Activated B cell treated with CpG ODN at 0.5 μM for 24 hours (primary cell): ENCODE measurements around the gene MED29. TPM values are rescaled to one million over a fixed set of nuclear protein-coding genes. Genes with fewer than 3 reads are reported as not detected.

Experiments
- ATAC-seq: fragments of 200-7000 bp; cut with Tn5 transposase; one replicate; pipeline ENCODE4 v1.10.0; 2021; ENCODE audit warnings: low read depth, mild to moderate bottlenecking, moderate library complexity
- CTCF ChIA-PET: fragments of 350-600 bp; sonication (Branson Sonifier 250); formaldehyde crosslinking; loops from one replicate; lab custom pipeline; 2021; ENCODE audit warnings: antibody characterized with exemption; lab: Charles Lee
- POLR2A ChIA-PET: fragments of 350-600 bp; sonication (Branson Sonifier 250); formaldehyde crosslinking; loops from one replicate; lab custom pipeline; 2021; ENCODE audit warnings: antibody characterized with exemption; lab: Charles Lee
- DNase-seq: peaks from one replicate; pipeline ENCODE4 v3.0.0; 2022
- H3K27ac Mint-ChIP-seq: one replicate; pipeline ENCODE4 v1.8.0; 2020; ENCODE audit warnings: mixed read lengths
- H3K27me3 Mint-ChIP-seq: one replicate; pipeline ENCODE4 v1.8.0; 2021; ENCODE audit warnings: mixed read lengths
- H3K36me3 Mint-ChIP-seq: one replicate; pipeline ENCODE4 v1.8.0; 2021; ENCODE audit warnings: low read depth, mixed read lengths
- H3K4me1 Mint-ChIP-seq: one replicate; pipeline ENCODE4 v1.8.0; 2021; ENCODE audit warnings: mixed read lengths
- H3K4me3 Mint-ChIP-seq: one replicate; pipeline ENCODE4 v1.8.0; 2020; ENCODE audit warnings: mild to moderate bottlenecking, mixed read lengths
- H3K9me3 Mint-ChIP-seq: one replicate; pipeline ENCODE4 v1.8.0; 2020; ENCODE audit warnings: mixed read lengths
- CTCF ChIP-seq: fragments of 200-600 bp; IDR thresholded peaks from one replicate; pipeline ENCODE4 v1.8.0; 2022; ENCODE audit warnings: antibody characterized with exemption, mild to moderate bottlenecking
- intact Hi-C: fragments of 100-400 bp; cut with micrococcal nuclease; formaldehyde crosslinking; loops from one replicate; pipeline ENCODE4 v1.15.1; 2024
- total RNA-seq: library from RNA; stranded (reverse); gene quantifications from 2 replicates; pipeline ENCODE4 v1.2.3, GENCODE V29; 2022

MED29 gene
- total RNA-seq, 1 donor from 2014 or later: 39.0 TPM

DNA sequence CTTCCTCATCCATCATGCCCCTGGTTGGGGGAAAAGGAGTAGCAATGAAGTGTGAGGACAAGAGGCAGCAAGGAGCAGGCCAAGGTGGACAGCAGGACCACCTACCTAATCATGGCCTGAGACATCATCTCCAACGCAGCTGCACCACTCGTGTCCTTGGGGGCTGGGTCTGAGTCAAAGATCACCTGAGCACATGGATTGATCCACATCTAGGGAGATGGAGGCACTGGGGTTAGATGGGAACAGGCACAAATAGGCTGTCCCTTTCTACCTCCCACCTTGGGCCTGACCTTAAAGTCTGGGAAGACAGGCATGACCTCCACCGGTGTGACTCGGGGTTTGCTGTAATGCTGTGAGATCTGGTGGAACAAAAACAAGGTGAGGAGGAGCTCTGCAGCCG, 2.5 kb upstream of the MED29 start:
- intact Hi-C loops: no loop called here
- H3K36me3 Mint-ChIP-seq: peaks cover 81% of the 10 kb centered on the region
- no peaks in the 10 kb centered on the region for H3K9me3 Mint-ChIP-seq
- ChIA-PET POLR2A (interaction anchor here (0.6 to 1.1 kb wide), 2 partner anchors 47 to 142 kb away, joined by 3 to 4 read pairs; partner anchors contain the start of gene SAMD4B), CTCF (no interaction called here)
- H3K4me1 Mint-ChIP-seq: peaks cover 38% of the 10 kb centered on the region
- no peak overlapping the region for H3K4me3 Mint-ChIP-seq
- DNase-seq (no peak), ATAC-seq (no peak)
- H3K27me3 Mint-ChIP-seq: no peaks in the 10 kb centered on the region
- no peak for TF ChIP-seq CTCF
- H3K27ac Mint-ChIP-seq: peak overlapping the region; percentile 33

DNA sequence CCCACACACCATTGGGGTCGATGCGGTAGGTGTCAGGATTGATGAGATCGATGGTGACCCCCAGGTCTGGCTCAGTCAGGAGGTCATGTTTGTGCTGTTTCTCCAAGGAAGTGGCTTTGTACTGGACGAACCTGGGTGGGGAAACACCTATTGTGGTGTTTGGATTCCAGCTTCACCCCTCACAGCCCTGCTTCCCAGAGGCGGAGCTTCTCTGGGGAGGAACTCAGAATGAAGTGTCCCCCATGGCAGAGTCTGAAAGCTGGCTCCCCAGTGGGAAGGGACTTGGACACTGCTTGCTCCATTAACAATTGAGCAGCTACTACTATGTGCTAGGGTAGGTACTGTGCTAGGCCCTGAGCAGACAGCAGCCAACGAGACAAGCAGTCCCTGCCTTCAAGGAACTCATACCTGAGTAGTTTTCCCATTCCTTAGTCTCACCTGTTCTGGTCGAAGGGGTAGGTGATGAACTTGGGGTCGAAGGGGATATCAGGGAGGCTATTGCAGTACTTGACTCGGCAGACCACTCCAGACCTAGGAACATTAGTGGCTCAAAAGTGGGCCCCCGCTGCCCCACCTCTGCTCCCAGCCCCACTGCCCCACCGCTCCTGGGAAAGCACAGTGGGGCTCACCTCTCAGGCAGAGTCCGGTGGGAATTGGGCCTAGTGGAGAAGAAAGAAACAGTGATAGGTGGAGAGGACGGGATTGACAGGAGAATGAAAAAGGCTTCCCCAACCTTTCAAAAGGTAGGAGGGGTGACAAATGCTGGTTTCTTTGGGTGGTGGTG, 1.4 kb upstream of the MED29 start:
- peaks cover 80% of the 10 kb centered on the region for H3K36me3 Mint-ChIP-seq

GRCh38 chr19:39390451-39390750, 777 bp upstream of the MED29 start:
- peak overlapping the region; percentile 98 for H3K27ac Mint-ChIP-seq
- ChIA-PET POLR2A (interaction anchor here (0.9 to 4.0 kb wide), 14 partner anchors 8 to 443 kb away, joined by 3 to 74 read pairs (median 11); partner anchors contain the start of genes GMFG, PLEKHG2, RPS16 and SAMD4B), CTCF (interaction anchor here (1.0 to 2.2 kb wide), 5 partner anchors 21 to 268 kb away, joined by 5 to 21 read pairs (median 6); partner anchors contain the start of genes PLEKHG2, RPS16 and SAMD4B)
- H3K4me1 Mint-ChIP-seq: peaks cover 42% of the 10 kb centered on the region
- peak overlapping the region; percentile 91 for H3K4me3 Mint-ChIP-seq
- intact Hi-C loops: loop anchor here (2.0 kb wide), 2 partner anchors 40 to 266 kb away; partner anchors contain the start of gene PAK4
- DNase-seq (no peak), ATAC-seq (no peak)
- no peak for TF ChIP-seq CTCF
- no peaks in the 10 kb centered on the region for H3K9me3 Mint-ChIP-seq
- H3K36me3 Mint-ChIP-seq: peaks cover 80% of the 10 kb centered on the region
- no peaks in the 10 kb centered on the region for H3K27me3 Mint-ChIP-seq

More for the DNA sequence above, 1.4 kb upstream of the MED29 start:
- intact Hi-C loops: loop anchor here (2.0 kb wide), 2 partner anchors 39 to 265 kb away; partner anchors contain the start of gene PAK4
- Mint-ChIP-seq H3K4me1 (peaks cover 40% of the 10 kb centered on the region), H3K9me3 (no peaks in the 10 kb centered on the region), H3K27me3 (no peaks in the 10 kb centered on the region), H3K27ac (peak overlapping the region; percentile 98), H3K4me3 (peak overlapping the region; percentile 91)
- no peak for TF ChIP-seq CTCF
- ChIA-PET CTCF (interaction anchor here (1.1 kb wide), 1 partner anchor 267 kb away, joined by 3 read pairs; no protein-coding TSS in a partner anchor), POLR2A (interaction anchor here (2.7 to 4.0 kb wide), 4 partner anchors 13 to 47 kb away, joined by 35 to 74 read pairs (median 54); partner anchors contain the start of genes RPS16, SAMD4B and ZFP36)
- ATAC-seq (no peak), DNase-seq (no peak)

- peak overlapping the region; percentile 67 for H3K4me3 Mint-ChIP-seq
- DNase-seq (peak; percentile 91), ATAC-seq (peak; percentile 59)
- TF ChIP-seq CTCF: peak; percentile 84
- ChIA-PET CTCF (interaction anchor here (0.9 to 8.3 kb wide), 8 partner anchors 10 to 276 kb away, joined by 3 to 168 read pairs (median 6); partner anchors contain the start of genes EID2B, PLEKHG2, RPS16 and SAMD4B), POLR2A (interaction anchor here (0.5 to 8.1 kb wide), 23 partner anchors 10 to 272 kb away, joined by 3 to 213 read pairs (median 4); partner anchors contain the start of genes DLL3, EID2, EID2B and GMFG)
- no peaks in the 10 kb centered on the region for H3K27me3 Mint-ChIP-seq
- H3K36me3 Mint-ChIP-seq: peaks cover 41% of the 10 kb centered on the region
- no peaks in the 10 kb centered on the region for H3K9me3 Mint-ChIP-seq
- H3K4me1 Mint-ChIP-seq: peaks cover 62% of the 10 kb centered on the region
- intact Hi-C loops: loop anchor here (1.0 to 2.0 kb wide), 4 partner anchors 15 to 135 kb away; partner anchors contain the start of genes EID2B and PLEKHG2
- H3K27ac Mint-ChIP-seq: peak overlapping the region; percentile 91
Measured at GRCh38 chr19:39397360-39398296, 6.5 kb downstream of the MED29 start.
